A549 (cell line): ENCODE results near the gene SORBS1. TPM values are rescaled to one million over a fixed set of nuclear protein-coding genes. Genes with fewer than 3 reads are reported as not detected.

Source experiments
- ATAC-seq, 2 experiments: fragments of 200-7000 bp in 1 of 2; fragments of >200 bp in 1 of 2; cut with Nextera tagmentation in 1 of 2; cut with Tn5 transposase in 1 of 2; 3 replicates each; pipeline versions ENCODE4 v1.8.0 to v1.9.1; 2018 to 2020; ENCODE audit warnings: mild to moderate bottlenecking in 1 of 2, moderate library complexity in 1 of 2
- CTCF ChIA-PET: fragments of 300-600 bp; sonication (Branson Sonifier 250); formaldehyde crosslinking; extraction: SDS; loops from one replicate; lab custom pipeline; 2021; ENCODE audit warnings: antibody characterized with exemption, inconsistent platforms; lab: Yijun Ruan, JAX
- POLR2A ChIA-PET: fragments of 350-600 bp; formaldehyde crosslinking; extraction: SDS; loops from one replicate; lab custom pipeline; 2021; ENCODE audit warnings: antibody characterized with exemption, inconsistent platforms; lab: Yijun Ruan, JAX
- DNase-seq, 2 experiments: peaks; one replicate each; pipeline versions ENCODE4 v3.0.0 to v3.0.0-alpha.2; 2011 to 2016; ENCODE audit warnings: low read depth in 1 of 2, low spot score in 1 of 2
- FAIRE-seq: peaks from 2 replicates; lab custom pipeline; 2011; peaks lifted over from hg19 to GRCh38; lab: Jason Lieb, UNC
- H3K27ac ChIP-seq, 2 experiments: fragments of >200 bp; sonication (Bioruptor Twin); formaldehyde crosslinking; 3 replicates each; pipeline ENCODE4 v1.5.1; 2016 to 2017
- H3K4me1 ChIP-seq: fragments of >200 bp; sonication (Bioruptor Twin); formaldehyde crosslinking; 3 replicates; pipeline ENCODE4 v1.6.1; 2016
- H3K4me2 ChIP-seq: fragments of >200 bp; sonication (Bioruptor Twin); formaldehyde crosslinking; 3 replicates; pipeline ENCODE4 v1.6.1; 2016
- H3K4me3 ChIP-seq: fragments of >200 bp; sonication (Bioruptor Twin); formaldehyde crosslinking; 3 replicates; pipeline ENCODE4 v1.5.1; 2016
- H3K9me3 ChIP-seq: fragments of >200 bp; sonication (Bioruptor Twin); formaldehyde crosslinking; 3 replicates; pipeline ENCODE4 v1.6.1; 2016
- ATOH8 ChIP-seq: fragments of 250-450 bp; sonication (Bioruptor Pico); IDR thresholded peaks from 2 replicates; pipeline ENCODE4 v1.5.0; 2020; ENCODE audit warnings: low read depth, mild to moderate bottlenecking, moderate library complexity
- CBX2 ChIP-seq: fragments of 200-600 bp; sonication (generic); IDR thresholded peaks from 2 replicates; pipeline ENCODE4 v1.6.1; 2016; ENCODE audit warnings: low read depth, mild to moderate bottlenecking, borderline replicate concordance
- CBX8 ChIP-seq: fragments of 200-600 bp; sonication (generic); IDR thresholded peaks from 2 replicates; pipeline ENCODE4 v1.6.1; 2016
- CEBPB ChIP-seq, 2 experiments: fragments of >200 bp in 1 of 2; sonication (Bioruptor Twin) in 1 of 2; formaldehyde crosslinking in 1 of 2; IDR thresholded peaks; 2 replicates each; pipeline ENCODE4 v1.6.1; 2012 to 2016
- CHD4 ChIP-seq: fragments of 200-600 bp; sonication (generic); IDR thresholded peaks from 2 replicates; pipeline ENCODE4 v1.6.1; 2016; ENCODE audit warnings: antibody characterized with exemption, mild to moderate bottlenecking, borderline replicate concordance
- EHMT2 ChIP-seq: fragments of 200-600 bp; sonication (generic); IDR thresholded peaks from 2 replicates; pipeline ENCODE4 v1.6.1; 2016; ENCODE audit warnings: antibody characterized with exemption, low read depth, mild to moderate bottlenecking, moderate library complexity
- ELK1 ChIP-seq: fragments of 150-350 bp; IDR thresholded peaks from 2 replicates; pipeline ENCODE4 v1.6.1; 2014; ENCODE audit warnings: low read depth, mild to moderate bottlenecking, low read length
- FOSB ChIP-seq: fragments of 250-450 bp; sonication (Bioruptor Pico); IDR thresholded peaks from 2 replicates; pipeline ENCODE4 v1.5.0; 2020; ENCODE audit warnings: mild to moderate bottlenecking, moderate library complexity
- GATA3 ChIP-seq: IDR thresholded peaks from 2 replicates; pipeline ENCODE4 v1.6.1; 2012; ENCODE audit warnings: borderline replicate concordance
- HEYL ChIP-seq: fragments of 250-450 bp; sonication (Bioruptor Pico); IDR thresholded peaks from 2 replicates; pipeline ENCODE4 v1.8.0; 2021; ENCODE audit warnings: mild to moderate bottlenecking, moderate library complexity
- HOXB5 ChIP-seq: fragments of 250-450 bp; sonication (Bioruptor Pico); IDR thresholded peaks from 2 replicates; pipeline ENCODE4 v1.5.0; 2020; ENCODE audit warnings: mild to moderate bottlenecking, moderate library complexity
- KDM1A ChIP-seq: fragments of 200-600 bp; sonication (generic); IDR thresholded peaks from 2 replicates; pipeline ENCODE4 v1.6.1; 2016; ENCODE audit warnings: low read depth, mild to moderate bottlenecking
- MAFK ChIP-seq: fragments of 450-650 bp; IDR thresholded peaks from 2 replicates; pipeline ENCODE4 v1.6.1; 2014; ENCODE audit not compliant: partially characterized antibody
- MYC ChIP-seq: IDR thresholded peaks from 2 replicates; pipeline ENCODE4 v1.6.1; 2012; ENCODE audit warnings: mild to moderate bottlenecking, inconsistent platforms, low read length, improper control_type of control experiment, borderline replicate concordance
- NPAS2 ChIP-seq: fragments of 250-450 bp; sonication (Bioruptor Pico); IDR thresholded peaks from 2 replicates; pipeline ENCODE4 v1.8.0; 2022; ENCODE audit warnings: mild to moderate bottlenecking, moderate library complexity, borderline replicate concordance
- RARB ChIP-seq: fragments of 250-450 bp; sonication (Bioruptor Pico); IDR thresholded peaks from 2 replicates; pipeline ENCODE4 v1.8.0; 2021; ENCODE audit warnings: mild to moderate bottlenecking, moderate library complexity
- RFX5 ChIP-seq: fragments of 450-650 bp; IDR thresholded peaks from 2 replicates; pipeline ENCODE4 v1.7.1; 2014; ENCODE audit warnings: antibody characterized with exemption, mild to moderate bottlenecking, moderate library complexity
- RNF2 ChIP-seq: fragments of 200-600 bp; sonication (generic); IDR thresholded peaks from 2 replicates; pipeline ENCODE4 v1.6.1; 2016; ENCODE audit warnings: low read depth, mild to moderate bottlenecking, antibody characterized with exemption, moderate library complexity, borderline replicate concordance
- SMC3 ChIP-seq: fragments of >200 bp; sonication (Bioruptor Twin); formaldehyde crosslinking; IDR thresholded peaks from 3 replicates; pipeline ENCODE4 v1.6.1; 2018; ENCODE audit warnings: inconsistent platforms
- SREBF2 ChIP-seq: fragments of 450-650 bp; IDR thresholded peaks from 2 replicates; pipeline ENCODE4 v1.6.1; 2014; ENCODE audit warnings: mild to moderate bottlenecking, moderate library complexity
- TP53 ChIP-seq: fragments of 250-450 bp; sonication (Bioruptor Pico); IDR thresholded peaks from 2 replicates; pipeline ENCODE4 v1.5.0; 2021; ENCODE audit warnings: mild to moderate bottlenecking, moderate library complexity
- ZC3H11A ChIP-seq: fragments of 450-650 bp; IDR thresholded peaks from 2 replicates; pipeline ENCODE4 v1.6.1; 2014; ENCODE audit warnings: antibody characterized with exemption, mild to moderate bottlenecking
- ZSCAN20 ChIP-seq: fragments of 250-450 bp; sonication (Bioruptor Pico); IDR thresholded peaks from 2 replicates; pipeline ENCODE4 v1.8.0; 2022; ENCODE audit warnings: mild to moderate bottlenecking, moderate library complexity
- WGBS: methylation state at CpG from one replicate; pipeline ENCODE4 v1.1.6; 2017; ENCODE audit errors: missing lambda C conversion rate; 5-methylcytosine and 5-hydroxymethylcytosine counted together
- polyA plus RNA-seq, 4 experiments: library from polyadenylated mRNA; depleted of rRNA in 3 of 4; stranded (reverse); fragments of >200 nt; fragmentation: RNase III in 1 of 4; extraction: RNeasy Plus Mini Kit Qiagen cat#74134 plus additional on column Dnase treatment in 1 of 4; gene quantifications; 2 replicates in 3 of 4; 3 replicates in 1 of 4; pipeline ENCODE4 v1.2.3, GENCODE V29; 2011 to 2017
- TF ChIP-seq, protein P1 (sequence below): fragments of 200-600 bp; sonication (generic); IDR thresholded peaks from 2 replicates; pipeline ENCODE4 v1.6.1; 2016; ENCODE audit warnings: antibody characterized with exemption, mild to moderate bottlenecking, moderate library complexity

The SORBS1 gene
- polyA plus RNA-seq, 2 of the 4 experiments (the other 2 are of a cell fraction), result 0.39 to 0.80 TPM

- TF ChIP-seq ZC3H11A (no peak), SREBF2 (no peak), RNF2 (no peak), CHD4 (no peak), MYC (no peak), ZSCAN20 (no peak), HEYL (no peak), CEBPB (IDR thresholded peaks at IDR 0.05) (no peak), CBX8 (no peak)
These were observed 241.9 kb downstream of the SORBS1 start (continued) for GRCh38 chr10:95319239-95319638.

- CTCF ChIA-PET, result interaction anchor here (0.9 to 2.6 kb wide), 3 partner anchors 38 to 311 kb away, joined by 3 to 8 read pairs (median 3); no protein-coding TSS in a partner anchor
These were observed 245.7 kb downstream of the SORBS1 start for GRCh38 chr10:95315509-95315908.

More at GRCh38 chr10:95315509-95315908, 245.7 kb downstream of the SORBS1 start:
- WGBS, result 81% methylated on average over 2 of the region's 2 CpGs
- TF ChIP-seq MAFK (no peak), ATOH8 (CRISPR knock-in tag) (no peak), SMC3 (no peak), KDM1A (no peak), ZC3H11A (no peak), TP53 (CRISPR knock-in tag) (no peak), ELK1 (no peak), CBX2 (no peak), HEYL (no peak), HOXB5 (CRISPR knock-in tag) (no peak), EHMT2 (no peak), GATA3 (no peak), CHD4 (no peak), FOSB (CRISPR knock-in tag) (no peak), RFX5 (no peak), SREBF2 (no peak), RARB (CRISPR knock-in tag) (no peak), NPAS2 (no peak)
- TF ChIP-seq, protein P1, sequence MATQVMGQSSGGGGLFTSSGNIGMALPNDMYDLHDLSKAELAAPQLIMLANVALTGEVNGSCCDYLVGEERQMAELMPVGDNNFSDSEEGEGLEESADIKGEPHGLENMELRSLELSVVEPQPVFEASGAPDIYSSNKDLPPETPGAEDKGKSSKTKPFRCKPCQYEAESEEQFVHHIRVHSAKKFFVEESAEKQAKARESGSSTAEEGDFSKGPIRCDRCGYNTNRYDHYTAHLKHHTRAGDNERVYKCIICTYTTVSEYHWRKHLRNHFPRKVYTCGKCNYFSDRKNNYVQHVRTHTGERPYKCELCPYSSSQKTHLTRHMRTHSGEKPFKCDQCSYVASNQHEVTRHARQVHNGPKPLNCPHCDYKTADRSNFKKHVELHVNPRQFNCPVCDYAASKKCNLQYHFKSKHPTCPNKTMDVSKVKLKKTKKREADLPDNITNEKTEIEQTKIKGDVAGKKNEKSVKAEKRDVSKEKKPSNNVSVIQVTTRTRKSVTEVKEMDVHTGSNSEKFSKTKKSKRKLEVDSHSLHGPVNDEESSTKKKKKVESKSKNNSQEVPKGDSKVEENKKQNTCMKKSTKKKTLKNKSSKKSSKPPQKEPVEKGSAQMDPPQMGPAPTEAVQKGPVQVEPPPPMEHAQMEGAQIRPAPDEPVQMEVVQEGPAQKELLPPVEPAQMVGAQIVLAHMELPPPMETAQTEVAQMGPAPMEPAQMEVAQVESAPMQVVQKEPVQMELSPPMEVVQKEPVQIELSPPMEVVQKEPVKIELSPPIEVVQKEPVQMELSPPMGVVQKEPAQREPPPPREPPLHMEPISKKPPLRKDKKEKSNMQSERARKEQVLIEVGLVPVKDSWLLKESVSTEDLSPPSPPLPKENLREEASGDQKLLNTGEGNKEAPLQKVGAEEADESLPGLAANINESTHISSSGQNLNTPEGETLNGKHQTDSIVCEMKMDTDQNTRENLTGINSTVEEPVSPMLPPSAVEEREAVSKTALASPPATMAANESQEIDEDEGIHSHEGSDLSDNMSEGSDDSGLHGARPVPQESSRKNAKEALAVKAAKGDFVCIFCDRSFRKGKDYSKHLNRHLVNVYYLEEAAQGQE, result no peak
- Histone ChIP-seq H3K9me3 (no peaks in the 10 kb centered on the region), H3K4me3 (no peak overlapping the region), H3K4me1 (peaks cover 7% of the 10 kb centered on the region; the same call in 2 of the 3 replicates), H3K27ac (no peak overlapping the region), H3K4me2 (no peak overlapping the region)
- ATAC-seq (no peak; a peak in 1 of 6 replicates), DNase-seq (no peak), FAIRE-seq (no peak)
- POLR2A ChIA-PET, result no interaction called here
